ENCODE measurements around the gene TMEM35A. TPM values are rescaled to one million over a fixed set of nuclear protein-coding genes. Genes with fewer than 3 reads are reported as not detected.
"Not testable (repeated sequence)": the region's sequence is repeated elsewhere in the genome, so short reads cannot be mapped to it uniquely, and the experiment has no call there.

TMEM35A gene, protein sequence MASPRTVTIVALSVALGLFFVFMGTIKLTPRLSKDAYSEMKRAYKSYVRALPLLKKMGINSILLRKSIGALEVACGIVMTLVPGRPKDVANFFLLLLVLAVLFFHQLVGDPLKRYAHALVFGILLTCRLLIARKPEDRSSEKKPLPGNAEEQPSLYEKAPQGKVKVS
- 0.10 TPM in 1 of 2 replicates, not detected in the other for total RNA-seq (2014; rRNA removed; shearing (Covaris generic))

DNA sequence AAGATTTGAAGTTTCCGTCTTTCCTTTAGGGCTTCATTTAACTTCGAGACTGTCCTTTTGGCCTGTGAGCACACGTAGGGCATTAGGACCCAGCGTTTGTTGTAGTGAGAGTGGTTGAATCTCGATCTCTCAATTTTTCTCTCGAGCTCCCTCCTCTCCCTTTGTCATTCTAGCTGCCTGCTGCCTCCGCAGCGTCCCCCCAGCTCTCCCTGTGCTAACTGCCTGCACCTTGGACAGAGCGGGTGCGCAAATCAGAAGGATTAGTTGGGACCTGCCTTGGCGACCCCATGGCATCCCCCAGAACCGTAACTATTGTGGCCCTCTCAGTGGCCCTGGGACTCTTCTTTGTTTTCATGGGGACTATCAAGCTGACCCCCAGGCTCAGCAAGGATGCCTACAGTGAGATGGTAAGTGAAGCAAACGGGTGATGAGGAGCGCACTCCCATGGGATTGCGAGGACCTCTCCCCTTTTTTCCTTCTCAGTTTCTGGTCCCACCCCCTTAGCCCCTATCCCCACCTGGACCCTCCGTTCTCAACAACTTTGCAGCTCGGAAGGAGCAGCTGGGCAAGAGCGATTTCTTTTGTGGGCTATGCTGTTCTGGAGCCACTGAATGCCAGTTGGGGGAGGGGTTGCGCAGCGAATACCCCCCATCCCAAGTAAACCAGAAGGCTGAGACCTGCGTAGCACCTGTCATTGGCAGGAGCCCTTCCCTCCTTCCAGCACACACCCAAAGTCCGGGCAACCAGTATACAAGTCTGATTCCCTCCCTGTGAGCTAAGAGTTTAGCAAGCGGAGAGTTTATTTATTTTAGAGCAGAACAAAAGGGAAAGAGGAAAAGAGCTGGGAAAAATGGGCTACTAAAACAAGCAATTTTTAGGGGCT is at the start of gene TMEM35A:
TSS of gene TMEM35A (plus strand) at position 164 of the 883 bp plus-strand sequence. CDS start at position 288, 124 bp downstream.
- DNase-seq (ENCODE audit: low read depth): no peak

DNA sequence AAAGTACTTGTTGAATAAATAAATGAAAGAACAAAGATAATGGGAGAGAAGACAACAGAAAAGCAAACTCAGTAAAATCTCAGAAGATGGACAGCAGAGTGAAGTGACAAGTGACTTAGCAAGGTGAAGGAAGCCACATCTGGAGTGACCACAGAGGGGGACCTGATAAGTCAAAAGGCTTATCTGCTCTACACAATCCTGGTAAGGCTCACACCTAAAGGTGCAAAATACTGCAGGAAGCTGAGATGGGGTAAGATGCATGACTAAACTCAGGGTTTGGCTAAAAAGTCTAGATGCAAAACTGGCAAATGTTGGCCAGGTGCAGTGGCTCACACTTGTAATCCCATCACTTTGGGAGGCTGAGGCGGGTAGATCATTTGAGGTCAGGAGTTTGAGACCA is 49.0 kb upstream of the TMEM35A start:
- no peak for DNase-seq (ENCODE audit: low read depth)

DNA sequence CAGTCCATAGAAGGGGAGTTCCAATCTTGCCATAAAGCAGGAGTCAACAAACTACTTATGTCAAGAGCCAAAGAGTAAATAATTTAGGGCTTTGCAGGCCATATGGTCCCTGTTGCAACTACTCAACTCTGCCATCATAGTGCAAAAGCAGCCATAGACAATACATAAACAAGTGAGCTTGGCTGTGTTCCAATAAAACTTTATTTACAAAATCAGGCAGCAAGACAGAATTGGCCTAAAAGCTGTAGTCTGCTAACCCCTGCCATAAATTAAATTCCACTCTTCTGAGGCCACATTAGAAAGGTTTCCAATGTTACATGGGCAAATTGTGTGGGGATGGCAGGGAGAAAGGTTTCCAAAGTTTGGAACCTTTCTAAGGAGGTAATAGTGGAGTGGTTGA is 41.4 kb upstream of the TMEM35A start:
- no peak for DNase-seq (ENCODE audit: low read depth)

DNA sequence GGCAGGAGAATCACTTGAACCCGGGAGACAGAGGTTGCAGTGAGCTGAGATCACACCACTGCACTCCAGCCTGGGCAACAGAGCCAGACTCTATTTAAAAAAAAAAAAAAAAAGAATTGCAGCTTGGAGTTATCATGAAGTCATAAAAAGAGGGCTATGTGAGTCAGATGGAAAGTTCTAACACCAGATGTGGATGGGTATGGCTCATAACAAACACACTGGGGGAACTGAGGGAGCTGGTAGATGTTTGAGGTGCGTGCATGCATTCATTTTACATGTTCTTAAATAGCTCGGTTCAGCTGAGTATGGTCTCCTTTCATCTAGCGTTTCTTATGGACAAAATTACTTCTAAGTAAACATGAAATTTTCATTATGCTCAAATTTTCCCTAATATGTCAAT is 38.5 kb upstream of the TMEM35A start:
- no peak for DNase-seq (ENCODE audit: low read depth)

DNA sequence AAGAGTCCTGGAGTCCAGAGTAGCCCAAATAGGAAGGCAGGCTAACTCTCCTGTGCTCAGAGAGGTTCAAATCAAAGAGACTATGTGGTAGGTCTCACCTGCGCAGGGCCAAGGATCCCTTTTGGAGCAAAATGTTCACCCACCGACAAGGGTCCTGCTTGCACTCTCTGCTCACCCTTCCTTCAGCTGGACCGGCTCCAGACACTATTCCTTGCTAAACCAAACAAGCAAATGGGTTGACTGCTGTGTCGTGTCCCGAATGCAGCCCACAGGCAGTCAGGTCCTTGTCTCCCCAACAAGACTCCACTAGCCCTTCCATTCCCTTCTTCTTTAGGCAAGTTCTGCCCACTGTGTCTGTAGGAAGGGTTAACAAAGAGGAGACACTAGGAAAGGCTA is 27.5 kb upstream of the TMEM35A start:
- DNase-seq (ENCODE audit: low read depth): no peak

DNA sequence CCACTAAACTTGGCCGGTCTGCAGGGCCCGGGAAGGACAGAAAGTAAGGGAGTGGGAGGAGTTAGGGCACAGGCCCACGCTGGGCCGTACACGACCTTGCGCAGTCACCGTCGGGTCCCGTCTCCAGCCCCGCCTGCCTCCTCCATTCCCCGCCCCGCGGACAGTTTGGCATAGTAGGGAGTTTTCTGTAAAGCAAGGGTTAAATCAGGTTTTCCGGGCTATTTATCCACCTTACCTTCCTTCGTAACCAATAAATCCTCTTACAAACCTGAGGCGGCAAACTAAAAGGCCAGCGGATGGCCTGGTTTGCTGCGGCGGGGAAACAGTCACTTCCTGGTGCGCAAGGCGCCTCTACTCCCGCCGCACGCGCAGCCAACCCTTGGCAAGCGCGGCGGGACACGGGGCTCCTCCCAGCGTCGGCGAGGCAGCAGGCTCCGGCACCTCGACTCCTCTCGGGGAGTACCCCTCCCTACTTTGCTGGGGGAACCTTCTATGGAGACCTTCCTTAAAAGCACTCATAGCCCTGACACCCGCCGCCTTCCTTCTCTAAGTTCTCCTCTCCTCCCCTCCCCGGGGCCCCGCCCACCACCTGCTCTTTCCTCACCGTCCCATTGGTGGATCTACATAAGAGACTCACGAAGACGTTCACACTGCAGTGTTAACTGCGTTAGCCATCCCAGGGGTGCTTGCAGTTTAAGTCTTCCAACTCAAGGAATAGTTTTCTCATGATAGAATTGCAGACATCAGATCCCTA is 27.0 kb upstream of the TMEM35A start, which contains the start of gene TRMT2B:
TSS of gene TRMT2B (minus strand) at position 563 of the 754 bp plus-strand sequence. CDS start 9,822 bp downstream, outside the sequence.
- DNase-seq (ENCODE audit: low read depth): peak; percentile 67

DNA sequence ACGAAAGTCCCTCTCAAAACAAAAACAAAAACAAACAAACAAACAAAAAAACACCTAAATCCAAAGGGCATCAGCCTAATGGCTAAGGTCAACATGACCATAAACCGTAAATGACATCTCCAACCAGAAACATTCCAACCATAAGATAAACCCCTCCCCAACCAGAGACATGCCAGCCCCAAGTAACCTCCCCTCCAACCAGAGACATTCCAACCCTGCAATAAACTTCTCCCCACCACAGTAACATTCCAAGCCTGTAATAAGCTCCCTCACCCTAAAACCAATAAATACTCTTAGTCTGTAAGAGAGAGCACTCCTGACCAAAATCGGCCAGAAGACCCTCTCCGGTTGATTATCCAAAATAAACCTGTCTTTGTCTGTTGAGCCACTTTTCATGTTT is 22.1 kb upstream of the TMEM35A start:
- DNase-seq (ENCODE audit: low read depth): not testable (repeated sequence)

DNA sequence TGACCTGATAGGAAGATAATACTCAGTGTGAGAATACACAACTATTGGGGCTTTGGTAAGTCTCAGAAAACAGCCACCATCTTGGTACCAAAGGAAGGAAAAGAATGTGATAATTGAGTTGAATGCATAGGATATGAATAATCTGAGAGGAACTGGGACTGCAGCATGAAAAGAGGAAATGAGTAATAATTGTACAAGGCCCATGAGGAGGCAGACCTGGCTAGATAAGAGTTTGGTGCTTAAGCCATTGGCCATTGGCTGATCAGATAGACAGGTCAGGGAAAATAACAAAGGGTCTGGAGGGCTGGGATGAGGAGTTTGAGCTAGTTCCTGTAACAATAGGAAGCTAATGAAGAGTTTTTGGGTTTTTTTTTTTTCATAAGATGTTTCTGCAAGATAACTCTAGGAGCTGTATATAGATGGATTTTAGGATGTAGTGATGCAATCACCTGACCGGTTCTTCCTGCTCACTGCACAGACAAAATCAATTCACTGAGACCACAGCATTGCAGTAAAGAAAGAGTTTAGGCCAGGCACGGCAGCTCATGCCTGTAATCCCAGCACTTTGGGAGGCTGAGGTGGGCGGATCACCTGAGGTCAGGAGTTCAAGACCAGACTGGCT is 21.5 kb upstream of the TMEM35A start:
- DNase-seq (ENCODE audit: low read depth): peak; percentile 35

DNA sequence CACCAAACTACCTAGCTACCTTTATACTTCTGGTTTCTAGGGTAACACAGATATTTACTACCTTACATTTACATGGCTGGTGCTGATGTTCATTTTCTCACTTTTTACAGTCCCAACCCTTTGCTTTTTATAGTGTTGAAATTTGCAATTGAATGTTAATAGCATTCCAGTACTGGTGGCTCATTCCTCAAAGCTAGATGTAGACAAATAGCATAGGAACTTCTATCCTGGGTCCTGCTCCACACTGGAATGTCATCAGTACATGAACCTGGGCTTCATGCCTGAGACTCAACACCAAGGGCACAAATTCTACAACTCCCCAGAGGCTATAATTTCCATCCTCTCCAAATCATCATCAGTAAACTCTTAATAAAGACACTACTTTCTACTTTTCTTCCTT is 16.5 kb upstream of the TMEM35A start:
- DNase-seq (ENCODE audit: low read depth): no peak

DNA sequence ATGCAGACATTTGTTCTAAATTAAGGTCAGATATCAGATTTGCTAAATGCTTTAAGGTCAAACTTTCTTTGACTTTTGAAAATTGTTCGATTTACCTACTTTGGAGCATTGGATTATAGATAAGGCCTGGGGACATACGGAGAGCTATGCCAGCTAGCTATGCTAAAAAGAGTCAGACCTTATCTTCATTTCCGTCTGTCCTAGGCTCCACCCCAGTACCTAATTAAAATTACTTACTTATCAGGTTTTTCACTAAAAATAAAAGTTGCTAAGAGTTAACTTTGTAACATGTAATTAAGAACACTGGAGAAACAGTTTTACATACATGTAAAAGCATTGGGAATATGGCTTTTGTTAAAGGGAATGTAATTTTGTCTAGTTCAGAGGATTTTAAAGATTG is 7.1 kb upstream of the TMEM35A start:
- no peak for DNase-seq (ENCODE audit: low read depth)

DNA sequence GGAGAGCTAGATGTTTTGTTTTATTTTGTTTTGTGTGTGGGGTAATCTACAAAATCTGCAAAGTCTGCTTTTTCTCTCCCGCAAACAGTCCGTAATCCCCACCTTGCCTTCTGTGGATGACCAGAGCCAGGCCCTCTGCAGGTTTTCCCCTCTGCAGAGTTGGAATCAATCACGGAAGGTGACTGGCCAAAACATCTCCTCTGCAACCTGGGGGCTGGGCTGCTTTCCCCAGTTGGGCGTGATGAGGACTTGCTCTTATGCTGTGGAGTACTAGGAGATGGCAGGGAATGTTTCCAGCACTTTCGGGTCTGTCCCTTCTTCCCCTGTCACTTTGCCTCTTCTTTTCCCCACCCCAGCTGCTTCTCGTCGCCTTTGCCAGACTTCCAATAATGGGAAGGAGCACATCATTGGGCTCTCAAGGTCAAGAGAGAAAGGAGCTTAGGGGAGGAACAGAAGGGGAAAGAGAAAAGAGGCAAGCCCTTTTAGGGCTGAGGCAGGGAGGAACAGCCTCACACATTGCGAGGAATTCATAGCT is 1.1 kb downstream of the TMEM35A start:
- no peak for DNase-seq (ENCODE audit: low read depth)

DNA sequence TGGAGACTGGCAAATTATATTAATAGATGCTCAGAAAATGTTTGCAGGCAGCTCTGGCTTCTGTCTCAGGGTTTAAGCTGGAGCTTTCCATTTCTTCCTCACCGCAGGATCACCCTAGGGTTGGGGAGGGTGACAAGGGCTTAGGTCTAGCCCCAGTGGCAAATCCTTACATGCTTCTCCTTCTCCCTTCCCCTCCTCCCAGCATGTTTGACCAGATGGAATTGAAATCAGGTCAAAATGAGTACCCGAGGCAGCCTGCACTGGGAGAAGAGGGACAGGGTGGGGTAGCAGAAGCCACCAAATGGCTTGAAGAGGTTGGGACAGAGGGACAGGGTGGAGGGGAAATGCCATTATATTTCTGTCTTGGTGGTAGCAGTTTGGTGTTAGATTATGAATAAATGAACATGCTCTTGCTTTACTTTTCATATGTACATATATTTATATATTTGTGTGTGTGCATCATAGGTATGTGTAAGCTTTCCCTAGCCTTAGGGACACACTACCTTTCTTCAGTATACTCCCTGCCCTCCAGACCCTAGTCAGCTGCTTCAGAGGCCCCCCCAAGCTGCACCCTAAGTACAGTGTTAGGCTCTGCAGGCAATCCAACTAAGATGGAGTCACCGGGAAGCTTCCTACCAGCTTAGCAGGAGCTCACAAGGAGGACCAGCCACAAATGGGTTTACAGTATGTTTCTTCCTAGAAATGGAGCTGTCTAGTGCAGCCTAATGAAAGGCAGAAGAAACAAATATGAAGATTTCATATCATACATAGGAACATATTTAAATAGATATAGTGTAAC is 1.8 kb downstream of the TMEM35A start:
- no peak for DNase-seq (ENCODE audit: low read depth)

DNA sequence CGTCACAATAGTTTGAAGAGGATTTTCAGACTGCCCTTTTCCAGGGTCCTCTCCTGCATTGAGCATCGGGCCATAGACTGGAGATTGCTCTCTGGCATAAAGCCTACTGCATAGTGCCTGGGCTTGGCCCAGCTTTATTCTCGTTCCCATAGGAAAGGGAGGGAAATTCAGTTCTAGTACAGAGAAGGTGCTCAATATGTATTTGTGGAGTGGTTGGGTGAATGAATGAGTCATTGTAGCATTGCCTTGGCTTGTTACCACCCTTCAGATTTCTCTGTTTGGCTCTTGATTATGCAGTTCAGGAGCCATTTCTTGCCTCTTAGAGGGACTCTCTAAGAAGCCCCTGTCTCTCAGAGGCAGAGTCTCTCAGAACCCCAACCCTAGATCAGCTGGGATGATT is 2.6 kb downstream of the TMEM35A start:
- DNase-seq (ENCODE audit: low read depth): no peak

DNA sequence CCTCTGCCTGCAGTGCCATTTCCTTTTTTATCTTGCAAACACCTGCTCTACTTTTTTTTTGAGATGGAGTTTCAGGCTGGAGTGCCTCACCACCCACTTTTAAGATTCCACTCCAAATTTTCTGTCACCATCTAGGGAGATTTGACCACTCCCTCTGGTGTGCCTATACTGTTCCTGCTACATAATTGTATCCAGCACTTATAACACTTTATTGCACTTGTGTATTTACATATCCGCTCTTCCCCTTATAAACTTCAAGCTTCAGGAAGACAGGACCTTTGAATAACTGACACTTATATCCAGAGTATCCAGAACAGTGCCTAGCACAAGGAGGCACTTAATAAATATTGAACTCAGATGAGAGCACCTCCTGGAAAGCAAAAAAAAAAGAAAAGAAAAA is 13.1 kb downstream of the TMEM35A start:
- DNase-seq (ENCODE audit: low read depth): no peak

DNA sequence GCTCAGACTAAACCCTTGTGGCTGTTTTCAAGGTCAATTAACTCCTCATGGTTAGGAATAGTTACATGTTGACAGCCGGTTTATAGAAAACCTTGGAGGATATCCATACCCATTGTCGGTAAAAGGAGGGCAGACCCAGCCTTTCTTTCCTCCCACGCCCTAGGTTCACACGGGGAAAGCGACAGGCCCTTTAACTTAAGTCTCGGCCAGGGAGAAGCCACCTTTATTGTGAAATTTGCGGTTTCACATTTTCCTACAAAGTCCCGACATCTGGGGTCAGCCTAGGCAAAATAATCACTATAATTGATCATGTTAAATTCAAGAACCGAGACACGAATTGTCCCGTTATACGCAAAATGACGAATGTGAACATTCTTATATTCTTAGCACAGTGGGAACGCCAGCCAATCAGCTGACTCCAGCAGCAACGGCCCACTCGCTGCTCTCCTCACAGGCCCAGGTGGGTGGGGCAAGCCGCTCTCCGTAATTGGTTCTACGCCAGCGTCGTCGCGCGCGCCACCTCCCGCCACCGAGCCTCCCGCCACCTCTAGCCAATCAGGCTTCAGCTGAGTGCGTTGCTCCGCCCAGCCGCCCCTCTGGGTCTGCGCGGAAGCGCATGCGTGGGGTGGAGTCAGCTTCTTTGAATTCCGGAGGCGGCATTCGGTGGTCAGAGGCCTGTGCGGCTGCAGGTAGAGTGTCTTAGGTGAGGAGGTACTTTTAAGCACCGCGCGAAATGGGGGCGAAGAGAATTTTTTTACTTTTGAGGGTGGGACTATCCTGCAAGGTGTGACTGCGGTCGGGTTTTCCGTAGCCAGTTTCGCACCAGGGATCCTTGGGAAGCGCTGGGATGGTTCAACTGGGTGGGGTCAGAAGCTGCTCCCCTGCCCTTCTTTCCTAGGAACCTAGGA is 19.1 kb downstream of the TMEM35A start, which contains the start of gene CENPI:
TSS of gene CENPI (plus strand) at position 659 of the 908 bp plus-strand sequence. CDS start 2,867 bp downstream, outside the sequence.
- peak; percentile 87 for DNase-seq (ENCODE audit: low read depth)

DNA sequence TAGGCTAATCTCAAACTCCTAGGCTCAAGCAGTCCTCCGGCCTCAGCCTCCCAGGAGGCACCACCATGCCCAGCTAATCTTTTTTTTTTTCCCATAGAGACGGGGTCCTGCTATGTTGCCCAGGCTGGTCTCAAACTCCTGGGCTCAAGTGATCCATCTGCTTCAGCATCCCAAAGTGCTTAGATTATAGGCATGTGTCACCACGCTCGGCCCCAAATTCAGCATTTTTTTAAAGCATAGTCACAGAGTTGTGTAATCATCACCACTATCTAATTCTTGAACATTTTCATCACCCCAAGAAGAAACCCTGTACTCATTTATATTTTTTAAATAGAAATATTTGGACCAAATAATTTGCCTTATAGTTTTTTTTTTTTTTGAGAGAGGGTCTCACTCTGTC is 29.6 kb downstream of the TMEM35A start:
- DNase-seq (ENCODE audit: low read depth): peak; percentile 0

DNA sequence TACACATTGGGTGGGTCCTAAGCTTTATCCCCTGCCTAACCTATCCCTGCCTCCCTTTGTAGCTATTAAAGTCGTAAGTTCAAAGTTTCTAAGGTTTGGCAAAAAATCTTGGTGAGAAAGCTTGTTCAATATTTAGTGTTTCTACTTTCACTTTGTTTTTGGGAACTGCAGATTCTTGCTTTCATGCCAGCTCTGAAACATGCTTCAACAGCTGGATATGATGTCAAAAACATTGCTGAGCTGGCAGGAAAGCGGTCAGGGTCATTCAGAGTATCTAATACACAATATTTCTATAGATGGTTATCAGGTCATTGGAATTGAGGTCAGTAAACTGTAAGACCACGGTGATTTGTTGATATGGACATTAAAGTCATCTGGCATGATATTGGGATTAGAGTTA is 39.0 kb downstream of the TMEM35A start:
- no peak for DNase-seq (ENCODE audit: low read depth)

DNA sequence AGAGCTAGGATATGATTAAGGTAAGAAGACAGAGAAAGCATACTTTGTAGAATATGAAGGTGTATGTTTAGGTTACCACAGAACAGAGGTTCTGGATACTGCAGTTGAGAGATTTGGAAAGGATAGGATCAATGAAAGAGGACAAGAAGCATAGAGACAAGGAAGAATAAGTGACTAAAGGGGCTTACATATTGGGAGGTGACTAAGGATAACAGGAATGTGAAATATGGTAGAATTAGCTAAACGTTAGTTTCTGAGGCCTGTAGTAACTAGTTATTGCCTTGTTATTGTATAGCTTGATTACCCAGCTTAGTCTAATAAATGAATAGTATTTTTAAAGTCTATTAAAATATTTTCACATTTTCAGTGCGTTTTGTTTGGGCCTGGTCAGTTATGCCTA is 57.6 kb downstream of the TMEM35A start:
- DNase-seq (ENCODE audit: low read depth): no peak
